Neural progenitor cell (in vitro differentiated cells): ENCODE results near the gene STAT4.

Source experiments
- CTCF ChIP-seq: fragments of 200-600 bp; sonication (generic); IDR thresholded peaks from 2 replicates; pipeline ENCODE4 v1.5.1; 2017; ENCODE audit warnings: antibody characterized with exemption, mild to moderate bottlenecking
- EZH2phosphoT487 ChIP-seq: fragments of 200-600 bp; sonication (generic); IDR thresholded peaks from 2 replicates; pipeline ENCODE4 v1.6.1; 2017; ENCODE audit warnings: antibody characterized with exemption

DNA sequence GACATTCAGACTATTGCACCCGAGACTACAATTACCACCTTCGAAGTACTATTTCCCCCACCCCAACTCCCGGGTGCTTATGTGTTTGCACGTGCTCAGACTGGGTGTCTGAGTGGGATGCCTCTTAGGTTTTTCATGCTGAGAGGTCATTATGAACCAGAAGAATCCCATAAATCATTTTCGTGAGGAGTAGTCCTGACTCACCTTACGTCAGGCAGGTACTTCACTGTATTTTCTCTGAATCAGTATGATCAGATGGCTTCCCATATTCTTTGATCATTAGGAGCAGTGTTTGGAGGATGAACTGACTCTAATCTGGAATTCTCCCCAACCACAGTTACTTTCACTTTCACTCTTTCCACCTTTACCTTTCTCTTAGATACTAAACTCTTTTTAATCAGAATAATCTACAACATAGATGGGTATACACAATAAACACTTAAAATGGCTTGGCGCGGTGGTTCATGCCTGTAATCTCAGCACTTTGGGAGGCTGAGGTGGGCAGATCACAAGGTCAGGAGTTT, 38.4 kb upstream of the STAT4 start:
- TF ChIP-seq CTCF (no peak), EZH2phosphoT487 (no peak)
